ENCODE measurements around the gene EXOC4. TPM values are rescaled to one million over a fixed set of nuclear protein-coding genes. Genes with fewer than 3 reads are reported as not detected.

Gene EXOC4
- total and polyA plus RNA-seq, 2 of the 8 experiments (the other 6 are each of a cell fraction or from before 2014, with no cell fraction given) = 27.0 to 67.3 TPM

- no peak for FAIRE-seq
- POLR2A ChIA-PET (ENCODE audit: partially characterized antibody) = no interaction called here
- no peak for TF ChIP-seq POU5F1 (IDR thresholded peaks at IDR 0.05; ENCODE audit: low read depth, low read length)
- TF ChIP-seq ASH2L (IDR thresholded peaks at IDR 0.05; ENCODE audit: low read length) = no peak
- no peak for TF ChIP-seq CBX5 (IDR thresholded peaks at IDR 0.05; ENCODE audit: low read depth, low read length)
Measured at GRCh38 chr7:133704453-133704852, 451.6 kb downstream of the EXOC4 start.

More at GRCh38 chr7:133704453-133704852, 451.6 kb downstream of the EXOC4 start:
- no peak overlapping the region for H2BK5ac ChIP-seq (ENCODE audit: low read depth, low read length)
- no peak overlapping the region for H3K4ac ChIP-seq (replicated peaks; ENCODE audit: insufficient read length, low read depth, low read length)
- no peak overlapping the region for H2BK15ac ChIP-seq (ENCODE audit: low read length)
- no peaks in the 10 kb centered on the region for H3K79me1 ChIP-seq (ENCODE audit: low read depth, low read length)
- H3K9ac ChIP-seq (replicated peaks in 1 of 4; ENCODE audit: extremely low read depth in 1 of 4, low read depth in 3 of 4, low read length in 3 of 4) = no peak overlapping the region
- H3K27me3 ChIP-seq (replicated peaks in 1 of 4; ENCODE audit: control insufficient read depth in 3 of 4, extremely low read depth in 1 of 4, insufficient read depth in 3 of 4, low read length in 3 of 4) = no peaks in the 10 kb centered on the region
- no peak for DNase-seq (ENCODE audit: low read depth in 1 of 2, low spot score in 2 of 2)
- no peaks in the 10 kb centered on the region for H3K4me1 ChIP-seq (replicated peaks in 1 of 4; ENCODE audit: control insufficient read depth in 3 of 4, insufficient read depth in 4 of 4, low read length in 3 of 4)
- no peak overlapping the region for H4K91ac ChIP-seq (replicated peaks; ENCODE audit: insufficient read length, low read length)
- no peak overlapping the region for H4K8ac ChIP-seq (ENCODE audit: extremely low read depth, insufficient read depth, low read length)
- no peak overlapping the region for H2BK120ac ChIP-seq (replicated peaks; ENCODE audit: low read depth, low read length)
- no peaks in the 10 kb centered on the region for H4K20me1 ChIP-seq (replicated peaks in 1 of 2; ENCODE audit: control insufficient read depth in 1 of 2, insufficient read depth in 2 of 2, low read length in 2 of 2)
- H3K14ac ChIP-seq (ENCODE audit: insufficient read length) = no peak overlapping the region
- CTCF ChIA-PET (ENCODE audit: partially characterized antibody) = no interaction called here
- H2BK12ac ChIP-seq (ENCODE audit: low read depth, low read length) = no peak overlapping the region
- no peak overlapping the region for H4K5ac ChIP-seq (ENCODE audit: insufficient read length, low read depth, low read length)
- H2AK5ac ChIP-seq (ENCODE audit: low read depth, low read length) = no peak overlapping the region
- H3K36me3 ChIP-seq (ENCODE audit: control insufficient read depth in 2 of 4, insufficient read depth in 4 of 4, low read length in 3 of 4) = no peaks in the 10 kb centered on the region
- H3K18ac ChIP-seq (ENCODE audit: extremely low read depth, low read length) = no peak overlapping the region
- H2AFZ ChIP-seq (ENCODE audit: low read length) = no peak overlapping the region
- H3K79me2 ChIP-seq (ENCODE audit: control insufficient read depth in 1 of 2, insufficient read depth in 2 of 2, low read length in 2 of 2) = no peaks in the 10 kb centered on the region
- 90% methylated on average over 2 of the region's 2 CpGs; no CpG with 5 or more reads in 1 of the 2 experiments for WGBS, 2 experiments (ENCODE audit: extremely low coverage in 1 of 2, insufficient coverage in 1 of 2, insufficient read length in 1 of 2, insufficient replicate concordance in 2 of 2, low coverage in 1 of 2, low lambda C conversion rate in 2 of 2, missing lambda C conversion rate in 1 of 2)
- H3K23ac ChIP-seq (ENCODE audit: insufficient read length) = no peak overlapping the region
- H3K56ac ChIP-seq (replicated peaks; ENCODE audit: insufficient read length, low read depth, low read length) = no peak overlapping the region
- H3K4me3 ChIP-seq (ENCODE audit: extremely low read depth in 1 of 4, insufficient read depth in 2 of 4, low read depth in 3 of 4, low read length in 4 of 4) = no peak overlapping the region
- no peak overlapping the region for H3K27ac ChIP-seq (ENCODE audit: low read depth, low read length)
- no peaks in the 10 kb centered on the region for H3K23me2 ChIP-seq (ENCODE audit: low read depth, low read length)
- H3K9me3 ChIP-seq (ENCODE audit: insufficient read depth in 2 of 2, low read depth in 1 of 2, low read length in 1 of 2) = no peaks in the 10 kb centered on the region
- H2BK20ac ChIP-seq (ENCODE audit: low read length) = no peak overlapping the region
- H3K4me2 ChIP-seq (ENCODE audit: insufficient read depth in 1 of 2, low read depth in 2 of 2, low read length in 2 of 2) = no peak overlapping the region
